HCT116 (cell line): ENCODE data around the gene OVOL3. TPM values are rescaled to one million over a fixed set of nuclear protein-coding genes. Genes with fewer than 3 reads are reported as not detected.
A peak's percentile ranks its signal among the peaks of the same experiment; 100 is the strongest.

ENCODE experiments used
- ATAC-seq: fragments of 200-7000 bp; cut with Tn5 transposase; 2 replicates; pipeline ENCODE4 v1.9.1; 2020; ENCODE audit warnings: mild to moderate bottlenecking, moderate library complexity
- BruUV-seq: library from RNA; stranded (reverse); fragments of 400-500 nt; replicated peaks from 2 replicates; lab custom pipeline; 2021; lab: Mats Ljungman, UMichigan
- CTCF ChIA-PET: fragments of 300-600 bp; sonication (Branson Sonifier 250); formaldehyde crosslinking; loops from one replicate; lab custom pipeline; 2021; ENCODE audit warnings: antibody characterized with exemption; lab: Charles Lee
- POLR2A ChIA-PET: fragments of 300-600, 350-600 bp; sonication (Branson Sonifier 250); formaldehyde crosslinking; loops from one replicate; lab custom pipeline; 2021; ENCODE audit warnings: antibody characterized with exemption; lab: Charles Lee
- RAD21 ChIA-PET, 2 experiments: fragments of 300-600 bp; sonication (Branson Sonifier 250); formaldehyde crosslinking; loops; one replicate each; lab custom pipeline; 2023; ENCODE audit warnings: low total read pairs in 2 of 2; ENCODE audit not compliant: uncharacterized antibody in 2 of 2, unreplicated experiment in 2 of 2, low non-redundant PET in 1 of 2; lab: Charles Lee
- DNase-seq: peaks from one replicate; pipeline ENCODE4 v3.0.0-alpha.2; 2010; ENCODE audit warnings: low read depth, low spot score
- H2AFZ ChIP-seq: fragments of 200-600 bp; shearing (Covaris generic), sonication (generic); 2 replicates; pipeline ENCODE4 v1.6.1; 2017; ENCODE audit warnings: low read depth, mixed run types, mixed read lengths, antibody characterized with exemption, low read length; ENCODE audit not compliant: poor library complexity, severe bottlenecking
- H3K27ac ChIP-seq: 2 replicates; pipeline ENCODE4 v1.5.1; 2012; ENCODE audit warnings: low read depth, low read length
- H3K27me3 ChIP-seq: fragments of 200-600 bp; sonication (generic); 2 replicates; pipeline ENCODE4 v1.6.1; 2016; ENCODE audit warnings: mixed run types, low read length, mixed read lengths; ENCODE audit not compliant: insufficient read depth
- H3K36me3 ChIP-seq, 2 experiments: fragments of 200-500 bp in 1 of 2; fragments of 200-600 bp in 1 of 2; sonication (Bioruptor generic) in 1 of 2; sonication (generic) in 1 of 2; 2 replicates each; pipeline versions ENCODE4 v1.5.1 to v1.6.1; 2014 to 2016; ENCODE audit warnings: low read length in 2 of 2, inconsistent platforms in 1 of 2, mixed read lengths in 1 of 2, mixed run types in 1 of 2; ENCODE audit not compliant: insufficient read depth in 2 of 2, control insufficient read depth in 1 of 2
- H3K4me1 ChIP-seq, 2 experiments: fragments of 200-600 bp in 1 of 2; sonication (generic) in 1 of 2; 2 replicates each; pipeline versions ENCODE4 v1.5.1 to v1.6.1; 2012 to 2017; ENCODE audit warnings: low read length in 2 of 2, inconsistent platforms in 1 of 2, mild to moderate bottlenecking in 1 of 2, mixed read lengths in 1 of 2, mixed run types in 1 of 2, moderate library complexity in 1 of 2; ENCODE audit not compliant: insufficient read depth in 2 of 2, control insufficient read depth in 1 of 2
- H3K4me2 ChIP-seq: fragments of 200-600 bp; sonication (generic); 2 replicates; pipeline ENCODE4 v1.6.1; 2017; ENCODE audit warnings: mixed run types, low read length, mixed read lengths
- H3K4me3 ChIP-seq, 2 experiments: fragments of 200-600 bp in 1 of 2; sonication (generic) in 1 of 2; replicated peaks in 1 of 2; 2 replicates each; pipeline ENCODE4 v1.5.1; 2011 to 2016; ENCODE audit warnings: low read length in 2 of 2, control low read depth in 1 of 2, low read depth in 1 of 2, mild to moderate bottlenecking in 1 of 2, mixed read lengths in 1 of 2, mixed run types in 1 of 2
- H3K79me2 ChIP-seq: fragments of 200-600 bp; sonication (generic); 2 replicates; pipeline ENCODE4 v1.6.1; 2017; ENCODE audit warnings: mild to moderate bottlenecking, mixed run types, low read length, moderate library complexity, mixed read lengths; ENCODE audit not compliant: insufficient read depth
- H3K9ac ChIP-seq: fragments of 200-600 bp; sonication (generic); 2 replicates; pipeline ENCODE4 v1.6.1; 2016; ENCODE audit warnings: low read length, mixed read lengths
- H3K9me2 ChIP-seq: fragments of 200-600 bp; sonication (generic), shearing (Covaris generic); 2 replicates; pipeline ENCODE4 v1.6.1; 2017; ENCODE audit warnings: mixed run types, mild to moderate bottlenecking, moderate library complexity; ENCODE audit not compliant: insufficient read depth
- H3K9me3 ChIP-seq, 2 experiments: fragments of 200-500 bp in 1 of 2; fragments of 200-600 bp in 1 of 2; sonication (Bioruptor generic) in 1 of 2; sonication (generic) in 1 of 2; 2 replicates each; pipeline ENCODE4 v1.6.1; 2014 to 2017; ENCODE audit warnings: low read length in 2 of 2, mixed read lengths in 2 of 2, inconsistent platforms in 1 of 2, low read depth in 1 of 2, mild to moderate bottlenecking in 1 of 2, mixed run types in 1 of 2, moderate library complexity in 1 of 2; ENCODE audit not compliant: control insufficient read depth in 1 of 2, insufficient read depth in 1 of 2
- H4K20me1 ChIP-seq: fragments of 200-600 bp; sonication (generic), shearing (Covaris generic); 2 replicates; pipeline ENCODE4 v1.6.1; 2017; ENCODE audit warnings: mixed run types, mild to moderate bottlenecking, moderate library complexity; ENCODE audit not compliant: insufficient read depth
- CEBPB ChIP-seq: IDR thresholded peaks from 2 replicates; pipeline ENCODE4 v1.6.1; 2012; ENCODE audit warnings: low read depth
- ELF1 ChIP-seq: IDR thresholded peaks from 2 replicates; pipeline ENCODE4 v1.6.1; 2012; ENCODE audit warnings: low read depth, borderline replicate concordance
- EZH2 ChIP-seq: fragments of 200-600 bp; sonication (generic); IDR thresholded peaks from 2 replicates; pipeline ENCODE4 v1.6.1; 2017; ENCODE audit warnings: antibody characterized with exemption, mixed run types
- FOSL1 ChIP-seq: IDR thresholded peaks from 2 replicates; pipeline ENCODE4 v1.6.1; 2012; ENCODE audit warnings: low read depth
- JUND ChIP-seq: IDR thresholded peaks from 2 replicates; pipeline ENCODE4 v1.6.1; 2012
- POLR2A ChIP-seq: IDR thresholded peaks from 2 replicates; pipeline ENCODE4 v1.7.0; 2011; ENCODE audit warnings: borderline replicate concordance; ENCODE audit not compliant: insufficient read depth, insufficient read length; ENCODE audit errors: extremely low read depth
- POLR2AphosphoS5 ChIP-seq: IDR thresholded peaks from 2 replicates; pipeline ENCODE4 v1.6.1; 2011; ENCODE audit warnings: mild to moderate bottlenecking, low read depth, low read length, moderate library complexity
- RAD21 ChIP-seq: IDR thresholded peaks from 2 replicates; pipeline ENCODE4 v1.6.1; 2012; ENCODE audit warnings: low read depth, mild to moderate bottlenecking
- SIN3A ChIP-seq: IDR thresholded peaks from 2 replicates; pipeline ENCODE4 v1.6.1; 2012; ENCODE audit warnings: low read depth
- SP1 ChIP-seq: IDR thresholded peaks from 2 replicates; pipeline ENCODE4 v1.6.1; 2012; ENCODE audit warnings: low read depth
- SRF ChIP-seq: IDR thresholded peaks from 2 replicates; pipeline ENCODE4 v1.6.1; 2012; ENCODE audit warnings: low read depth
- TCF7L2 ChIP-seq: IDR thresholded peaks from 2 replicates; pipeline ENCODE4 v1.7.0; 2011; ENCODE audit warnings: borderline replicate concordance, inconsistent platforms; ENCODE audit not compliant: insufficient read depth, insufficient read length; ENCODE audit errors: extremely low read depth
- YY1 ChIP-seq: IDR thresholded peaks from 2 replicates; pipeline ENCODE4 v1.6.1; 2011; ENCODE audit warnings: low read length, low read depth, moderate library complexity, mild to moderate bottlenecking; ENCODE audit not compliant: insufficient replicate concordance; ENCODE audit errors: extremely low read depth
- intact Hi-C: fragments of 100-400 bp; cut with micrococcal nuclease; formaldehyde crosslinking; loops from 2 replicates; pipeline ENCODE4 v1.10.0; 2022
- total RNA-seq: library from RNA; stranded (reverse); gene quantifications from one replicate; pipeline ENCODE4 v1.2.1, GENCODE V29; 2021; ENCODE audit not compliant: unreplicated experiment
- TF ChIP-seq, protein P1 (sequence below), 3 experiments: fragments of 200-600 bp in 1 of 3; sonication (generic) in 1 of 3; IDR thresholded peaks in 2 of 3; conservative IDR thresholded peaks in 1 of 3; 2 replicates each; pipeline ENCODE4 v1.5.1; 2012 to 2017; ENCODE audit warnings: low read depth in 2 of 3, low read length in 2 of 3, antibody characterized with exemption in 1 of 3, borderline replicate concordance in 1 of 3, control low read depth in 1 of 3, mild to moderate bottlenecking in 1 of 3, mixed read lengths in 1 of 3, mixed run types in 1 of 3, moderate library complexity in 1 of 3; ENCODE audit not compliant: insufficient read depth in 1 of 3
- TF ChIP-seq, protein P2 (sequence below): IDR thresholded peaks from 2 replicates; pipeline ENCODE4 v1.6.1; 2012
- TF ChIP-seq, protein P3 (sequence below): IDR thresholded peaks from 2 replicates; pipeline ENCODE4 v1.6.1; 2012; ENCODE audit warnings: low read depth
- TF ChIP-seq, protein P4 (sequence below): IDR thresholded peaks from 2 replicates; pipeline ENCODE4 v1.6.1; 2012

The OVOL3 gene
- total RNA-seq, 1 experiment from 2014 or later = not detected

DNA sequence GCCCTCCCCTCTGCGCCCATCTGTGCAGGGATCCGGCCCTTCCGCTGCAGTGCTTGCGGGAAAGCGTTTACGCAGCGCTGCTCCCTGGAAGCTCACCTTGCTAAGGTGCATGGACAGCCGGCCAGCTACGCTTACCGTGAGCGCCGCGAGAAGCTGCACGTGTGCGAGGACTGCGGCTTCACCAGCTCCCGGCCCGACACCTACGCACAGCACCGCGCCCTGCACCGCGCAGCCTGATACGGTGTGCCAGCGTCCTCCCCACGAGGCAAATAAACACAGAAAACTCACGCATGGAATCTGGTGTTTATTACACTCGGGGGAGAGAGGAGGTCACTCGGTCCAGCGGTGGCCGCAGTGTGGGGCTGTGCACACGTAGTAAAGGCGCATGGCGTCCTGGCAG lies 2.5 kb downstream of the OVOL3 start:
- RAD21 ChIA-PET = no interaction called here
- peaks cover 28% of the 10 kb centered on the region for H3K79me2 ChIP-seq
- H2AFZ ChIP-seq = no peak overlapping the region
- peak overlapping the region; percentile 82 to 99 for H3K4me3 ChIP-seq
- no peaks in the 10 kb centered on the region for H4K20me1 ChIP-seq
- peak overlapping the region; percentile 86 for H3K9ac ChIP-seq
- H3K4me1 ChIP-seq = peaks cover 7 to 27% of the 10 kb centered on the region in 2 experiments; a peak in 3 of 4 replicates
- peak overlapping the region; percentile 92; the same call in 1 of the 2 replicates for H3K27ac ChIP-seq
- ATAC-seq = no peak
- no TSS peak for BruUV-seq
- intact Hi-C loops = loop anchor here (10.0 kb wide), 1 partner anchor 109 kb away; the partner anchor contains the start of gene SYNE4
- peak overlapping the region; percentile 95 for H3K4me2 ChIP-seq
- H3K27me3 ChIP-seq = no peaks in the 10 kb centered on the region
- TF ChIP-seq FOSL1 (no peak), JUND (no peak), SP1 (no peak), YY1 (no peak), POLR2AphosphoS5 (no peak), RAD21 (no peak), CEBPB (no peak), EZH2 (no peak), SIN3A (no peak), SRF (no peak), ELF1 (no peak), POLR2A (no peak), TCF7L2 (no peak)
- TF ChIP-seq, protein P1, sequence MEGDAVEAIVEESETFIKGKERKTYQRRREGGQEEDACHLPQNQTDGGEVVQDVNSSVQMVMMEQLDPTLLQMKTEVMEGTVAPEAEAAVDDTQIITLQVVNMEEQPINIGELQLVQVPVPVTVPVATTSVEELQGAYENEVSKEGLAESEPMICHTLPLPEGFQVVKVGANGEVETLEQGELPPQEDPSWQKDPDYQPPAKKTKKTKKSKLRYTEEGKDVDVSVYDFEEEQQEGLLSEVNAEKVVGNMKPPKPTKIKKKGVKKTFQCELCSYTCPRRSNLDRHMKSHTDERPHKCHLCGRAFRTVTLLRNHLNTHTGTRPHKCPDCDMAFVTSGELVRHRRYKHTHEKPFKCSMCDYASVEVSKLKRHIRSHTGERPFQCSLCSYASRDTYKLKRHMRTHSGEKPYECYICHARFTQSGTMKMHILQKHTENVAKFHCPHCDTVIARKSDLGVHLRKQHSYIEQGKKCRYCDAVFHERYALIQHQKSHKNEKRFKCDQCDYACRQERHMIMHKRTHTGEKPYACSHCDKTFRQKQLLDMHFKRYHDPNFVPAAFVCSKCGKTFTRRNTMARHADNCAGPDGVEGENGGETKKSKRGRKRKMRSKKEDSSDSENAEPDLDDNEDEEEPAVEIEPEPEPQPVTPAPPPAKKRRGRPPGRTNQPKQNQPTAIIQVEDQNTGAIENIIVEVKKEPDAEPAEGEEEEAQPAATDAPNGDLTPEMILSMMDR (IDR thresholded peaks at IDR 0.05 in 2 of 3, conservative IDR thresholded peaks at IDR 0.05 in 1 of 3; ENCODE audit: borderline replicate concordance in 1 of 3, insufficient read depth in 1 of 3, low read depth in 2 of 3, low read length in 2 of 3) = no peak
- TF ChIP-seq, protein P2, sequence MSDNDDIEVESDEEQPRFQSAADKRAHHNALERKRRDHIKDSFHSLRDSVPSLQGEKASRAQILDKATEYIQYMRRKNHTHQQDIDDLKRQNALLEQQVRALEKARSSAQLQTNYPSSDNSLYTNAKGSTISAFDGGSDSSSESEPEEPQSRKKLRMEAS = no peak
- TF ChIP-seq, protein P3, sequence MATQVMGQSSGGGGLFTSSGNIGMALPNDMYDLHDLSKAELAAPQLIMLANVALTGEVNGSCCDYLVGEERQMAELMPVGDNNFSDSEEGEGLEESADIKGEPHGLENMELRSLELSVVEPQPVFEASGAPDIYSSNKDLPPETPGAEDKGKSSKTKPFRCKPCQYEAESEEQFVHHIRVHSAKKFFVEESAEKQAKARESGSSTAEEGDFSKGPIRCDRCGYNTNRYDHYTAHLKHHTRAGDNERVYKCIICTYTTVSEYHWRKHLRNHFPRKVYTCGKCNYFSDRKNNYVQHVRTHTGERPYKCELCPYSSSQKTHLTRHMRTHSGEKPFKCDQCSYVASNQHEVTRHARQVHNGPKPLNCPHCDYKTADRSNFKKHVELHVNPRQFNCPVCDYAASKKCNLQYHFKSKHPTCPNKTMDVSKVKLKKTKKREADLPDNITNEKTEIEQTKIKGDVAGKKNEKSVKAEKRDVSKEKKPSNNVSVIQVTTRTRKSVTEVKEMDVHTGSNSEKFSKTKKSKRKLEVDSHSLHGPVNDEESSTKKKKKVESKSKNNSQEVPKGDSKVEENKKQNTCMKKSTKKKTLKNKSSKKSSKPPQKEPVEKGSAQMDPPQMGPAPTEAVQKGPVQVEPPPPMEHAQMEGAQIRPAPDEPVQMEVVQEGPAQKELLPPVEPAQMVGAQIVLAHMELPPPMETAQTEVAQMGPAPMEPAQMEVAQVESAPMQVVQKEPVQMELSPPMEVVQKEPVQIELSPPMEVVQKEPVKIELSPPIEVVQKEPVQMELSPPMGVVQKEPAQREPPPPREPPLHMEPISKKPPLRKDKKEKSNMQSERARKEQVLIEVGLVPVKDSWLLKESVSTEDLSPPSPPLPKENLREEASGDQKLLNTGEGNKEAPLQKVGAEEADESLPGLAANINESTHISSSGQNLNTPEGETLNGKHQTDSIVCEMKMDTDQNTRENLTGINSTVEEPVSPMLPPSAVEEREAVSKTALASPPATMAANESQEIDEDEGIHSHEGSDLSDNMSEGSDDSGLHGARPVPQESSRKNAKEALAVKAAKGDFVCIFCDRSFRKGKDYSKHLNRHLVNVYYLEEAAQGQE = no peak
- TF ChIP-seq, protein P4, sequence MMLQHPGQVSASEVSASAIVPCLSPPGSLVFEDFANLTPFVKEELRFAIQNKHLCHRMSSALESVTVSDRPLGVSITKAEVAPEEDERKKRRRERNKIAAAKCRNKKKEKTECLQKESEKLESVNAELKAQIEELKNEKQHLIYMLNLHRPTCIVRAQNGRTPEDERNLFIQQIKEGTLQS = no peak
- TF ChIP-seq, all 23 proteins: peak for 0
- no peaks in the 10 kb centered on the region for H3K9me2 ChIP-seq
- POLR2A ChIA-PET = no interaction called here
- H3K9me3 ChIP-seq = no peaks in the 10 kb centered on the region
- CTCF ChIA-PET = no interaction called here
- no peak for DNase-seq
- peaks cover 9 to 13% of the 10 kb centered on the region in 2 experiments; a peak in 3 of 4 replicates for H3K36me3 ChIP-seq
